ENCODE data around the gene GCFC2. TPM values are rescaled to one million over a fixed set of nuclear protein-coding genes. Genes with fewer than 3 reads are reported as not detected.

Gene GCFC2
- total RNA-seq, 1 experiment from 2014 or later, result 18.3 TPM

GRCh38 chr2:75736276-75736675 lies 25.6 kb upstream of the GCFC2 start:
- Histone ChIP-seq H3K27ac (ENCODE audit: insufficient read length, low read depth, low read length) (no peak overlapping the region), H3K14ac (ENCODE audit: insufficient read depth, low read length) (no peak overlapping the region), H4K8ac (replicated peaks; ENCODE audit: insufficient read length, low read depth, low read length) (no peak overlapping the region), H3K79me1 (ENCODE audit: insufficient read depth, low read depth, low read length, poor library complexity, severe bottlenecking) (no peaks in the 10 kb centered on the region), H3K9me3 (ENCODE audit: control insufficient read depth, low read depth, low read length) (no peaks in the 10 kb centered on the region), H3K4me2 (ENCODE audit: insufficient read depth, insufficient read length, low read length) (no peak overlapping the region), H3K4ac (ENCODE audit: low read depth, low read length) (no peak overlapping the region), H3K79me2 (ENCODE audit: insufficient read depth, low read length) (no peaks in the 10 kb centered on the region), H3K27me3 (ENCODE audit: insufficient read depth, low read length) (no peaks in the 10 kb centered on the region), H3K18ac (ENCODE audit: insufficient read length, low read depth, low read length) (no peak overlapping the region), H3K23ac (ENCODE audit: insufficient read length, low read depth, low read length) (no peak overlapping the region), H3K23me2 (ENCODE audit: insufficient read length, low read depth, low read length, poor library complexity, severe bottlenecking) (no peaks in the 10 kb centered on the region), H3K4me1 (ENCODE audit: insufficient read depth, low read length) (no peaks in the 10 kb centered on the region), H4K5ac (ENCODE audit: insufficient read length, low read depth, low read length) (no peak overlapping the region), H3T11ph (ENCODE audit: low read length) (no peak overlapping the region), H2AFZ (ENCODE audit: low read length) (no peak overlapping the region), H2BK5ac (ENCODE audit: insufficient read length, low read length) (no peak overlapping the region), H4K20me1 (ENCODE audit: control insufficient read depth, insufficient read depth, insufficient read length) (no peaks in the 10 kb centered on the region), H2BK120ac (ENCODE audit: low read depth, low read length, poor library complexity, severe bottlenecking) (no peak overlapping the region), H3K9ac (ENCODE audit: extremely low read depth, insufficient read length, low read length) (no peak overlapping the region), H3K56ac (ENCODE audit: insufficient read length, low read depth, low read length) (no peak overlapping the region), H2AK5ac (ENCODE audit: insufficient read length, low read length) (no peak overlapping the region), H4K91ac (ENCODE audit: insufficient read length, low read depth, low read length) (no peak overlapping the region), H2BK20ac (ENCODE audit: low read depth, low read length, poor library complexity, severe bottlenecking) (no peak overlapping the region), H2BK12ac (ENCODE audit: insufficient read length, low read depth, low read length) (no peak overlapping the region), H2BK15ac (ENCODE audit: low read depth, low read length) (no peak overlapping the region)
- no peaks in the 10 kb centered on the region for H3K27me3 Mint-ChIP-seq (ENCODE audit: low read depth)
- no peak for TF ChIP-seq CTCF (conservative IDR thresholded peaks at IDR 0.05)
- H3K4me1 Mint-ChIP-seq, result no peaks in the 10 kb centered on the region
- peaks cover 4 to 10% (median 5%) of the 10 kb centered on the region in 3 experiments; a peak in 4 of 7 replicates for H3K36me3 Mint-ChIP-seq (ENCODE audit: insufficient read depth in 1 of 3, low read depth in 3 of 3)
- WGBS (ENCODE audit: extremely low coverage, insufficient read length, low lambda C conversion rate), result no CpG with 5 or more reads among the region's 4 CpGs
- peaks cover 0 to 6% of the 10 kb centered on the region in 2 experiments; a peak in 4 of 5 replicates for H3K9me3 Mint-ChIP-seq
- no peak for DNase-seq
- no peak overlapping the region for H3K27ac Mint-ChIP-seq
- no peak overlapping the region for H3K4me3 Mint-ChIP-seq
